Upper lobe of left lung (tissue), 4 donors: ENCODE data around the gene IGFN1.

ENCODE experiments used
- CTCF ChIP-seq, 6 experiments: fragments of 450-650 bp in 4 of 6; fragments of 200-600 bp in 2 of 6; sonication (generic) in 2 of 6; IDR thresholded peaks; one replicate each; pipeline ENCODE4 v1.5.1; 2016 to 2019; ENCODE audit warnings: antibody characterized with exemption in 6 of 6
- EP300 ChIP-seq, 4 donors: sonication (generic); formaldehyde crosslinking; IDR thresholded peaks; one replicate each; pipeline ENCODE4 v1.5.1; 2017; ENCODE audit warnings: antibody characterized with exemption in 4 of 4, control low read depth in 2 of 4
- POLR2A ChIP-seq, 4 donors: fragments of 450-650 bp; IDR thresholded peaks; one replicate each; pipeline ENCODE4 v1.5.1; 2016 to 2017; ENCODE audit warnings: antibody characterized with exemption in 4 of 4, mild to moderate bottlenecking in 2 of 4

DNA sequence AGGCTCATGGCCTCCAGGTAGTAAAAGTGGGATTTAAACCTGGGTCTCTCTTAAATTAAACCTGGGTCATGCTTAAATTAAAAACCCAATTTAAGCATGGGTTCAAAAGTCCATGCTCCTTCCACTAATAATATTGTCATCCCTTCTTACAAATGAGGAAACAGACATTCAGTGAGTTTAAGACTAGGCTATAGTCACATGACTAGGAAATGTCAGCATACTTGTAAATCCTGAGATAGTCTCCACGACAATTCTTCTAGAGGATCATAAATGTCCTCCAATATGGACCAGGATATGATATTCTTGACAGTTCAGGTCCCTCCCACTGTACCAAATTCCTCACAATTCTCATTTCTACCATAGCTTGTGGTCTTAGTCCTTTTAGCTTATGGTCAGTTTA is 10.5 kb upstream of the IGFN1 start:
- TF ChIP-seq EP300 (IDR thresholded peaks at IDR 0.05) (no peak), CTCF (IDR thresholded peaks at IDR 0.05) (no peak), POLR2A (IDR thresholded peaks at IDR 0.05) (no peak)
